Endometrium (tissue), 2 donors: Measurements from ENCODE around the gene HMCN2.
"Not testable (repeated sequence)": the region's sequence is repeated elsewhere in the genome, so short reads cannot be mapped to it uniquely, and the experiment has no call there.

ENCODE experiments used
- FAIRE-seq: peaks from 2 replicates; lab custom pipeline; 2012; peaks lifted over from hg19 to GRCh38; lab: Jason Lieb, UNC
- donor health status: control.
- donor health status: control.

HMCN2 gene

DNA sequence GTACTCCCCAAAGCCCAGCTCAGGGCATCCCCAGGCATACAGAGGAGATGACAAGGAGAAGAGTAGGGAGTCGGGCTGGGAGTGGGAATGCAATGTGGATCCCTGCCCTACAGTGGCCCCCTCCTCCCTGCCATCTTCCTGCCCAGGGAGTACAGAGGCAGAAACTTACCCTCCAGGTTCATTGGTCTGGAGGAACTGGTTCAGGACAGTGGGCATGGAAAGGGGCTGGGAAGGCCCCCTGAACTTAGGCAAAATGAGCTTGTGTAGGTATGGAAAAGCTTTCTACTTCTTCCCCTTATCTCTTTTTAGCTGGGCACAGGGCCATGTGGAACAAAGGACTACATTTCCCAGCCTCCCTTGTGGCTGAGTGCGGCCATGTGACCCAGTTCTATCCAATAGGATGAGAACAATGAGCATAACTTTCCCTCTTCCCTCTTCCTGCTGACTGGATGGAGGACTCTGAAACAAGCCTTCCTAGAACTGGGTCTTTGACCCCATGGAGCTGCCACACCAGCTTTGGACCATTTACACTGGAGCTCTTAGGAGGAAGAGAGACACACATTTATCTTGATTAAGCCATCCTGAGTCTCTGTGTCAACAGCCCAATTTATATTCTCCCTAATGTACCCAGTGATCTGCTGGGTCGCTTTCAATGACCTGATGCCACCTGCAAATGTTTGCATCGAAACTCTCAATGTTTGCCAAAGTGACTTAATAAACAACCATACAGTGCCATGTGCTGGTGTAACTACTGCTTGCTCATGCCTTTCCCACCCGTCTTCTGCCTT is 25.0 kb upstream of the HMCN2 start:
- no peak for FAIRE-seq

DNA sequence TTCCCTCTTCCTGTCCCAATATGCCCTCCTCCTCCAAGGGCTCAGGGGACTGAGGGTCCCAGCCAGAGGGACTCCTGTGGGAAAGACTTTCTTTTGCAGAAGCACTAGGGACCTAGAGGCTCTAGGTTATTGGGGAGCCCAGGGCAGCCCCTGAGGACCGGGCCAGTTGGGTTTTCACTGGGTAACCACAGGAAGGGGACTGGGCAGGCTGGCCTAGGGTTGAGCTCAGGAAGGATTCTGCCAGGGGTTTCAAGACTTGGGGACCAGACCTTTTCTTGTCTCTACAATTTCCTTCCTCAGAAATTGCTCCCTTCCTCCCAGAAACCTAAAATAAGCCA is 24.4 kb upstream of the HMCN2 start:
- FAIRE-seq, result no peak

DNA sequence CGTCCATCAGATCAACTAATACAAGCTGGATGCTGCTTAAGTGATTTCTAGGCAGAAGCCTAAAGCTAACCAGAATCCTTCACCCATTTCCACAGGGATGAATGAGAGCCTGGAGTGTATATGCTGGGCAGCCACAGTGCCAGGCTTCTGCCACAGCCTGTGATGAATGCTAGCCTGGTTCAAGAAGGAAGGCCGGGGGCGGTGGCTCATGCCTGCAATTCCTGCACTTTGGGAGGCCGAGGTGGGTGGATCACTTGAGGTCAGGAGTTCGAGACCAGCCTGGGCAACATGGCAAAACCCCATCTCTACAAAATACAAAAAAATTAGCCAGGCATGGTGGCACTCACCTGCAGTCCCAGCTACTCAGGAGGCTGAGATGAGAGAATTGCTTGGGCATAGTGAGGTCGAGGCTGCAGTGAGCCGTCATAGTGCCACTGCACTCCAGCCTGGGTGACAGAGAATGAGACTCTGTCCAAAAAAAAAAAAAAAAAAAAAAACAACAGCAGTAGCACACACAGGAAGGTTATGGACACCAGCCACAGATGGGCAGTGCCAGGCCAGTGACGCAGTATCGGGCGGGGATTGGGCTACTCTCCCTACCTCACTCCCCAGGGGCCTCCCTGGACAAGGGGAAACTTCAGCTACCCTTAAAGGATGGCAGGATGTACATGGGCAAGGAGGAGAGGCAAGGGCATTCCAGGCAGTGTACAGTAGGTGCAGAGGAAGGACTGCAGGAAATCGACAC is 23.1 kb upstream of the HMCN2 start:
- FAIRE-seq, result no peak

DNA sequence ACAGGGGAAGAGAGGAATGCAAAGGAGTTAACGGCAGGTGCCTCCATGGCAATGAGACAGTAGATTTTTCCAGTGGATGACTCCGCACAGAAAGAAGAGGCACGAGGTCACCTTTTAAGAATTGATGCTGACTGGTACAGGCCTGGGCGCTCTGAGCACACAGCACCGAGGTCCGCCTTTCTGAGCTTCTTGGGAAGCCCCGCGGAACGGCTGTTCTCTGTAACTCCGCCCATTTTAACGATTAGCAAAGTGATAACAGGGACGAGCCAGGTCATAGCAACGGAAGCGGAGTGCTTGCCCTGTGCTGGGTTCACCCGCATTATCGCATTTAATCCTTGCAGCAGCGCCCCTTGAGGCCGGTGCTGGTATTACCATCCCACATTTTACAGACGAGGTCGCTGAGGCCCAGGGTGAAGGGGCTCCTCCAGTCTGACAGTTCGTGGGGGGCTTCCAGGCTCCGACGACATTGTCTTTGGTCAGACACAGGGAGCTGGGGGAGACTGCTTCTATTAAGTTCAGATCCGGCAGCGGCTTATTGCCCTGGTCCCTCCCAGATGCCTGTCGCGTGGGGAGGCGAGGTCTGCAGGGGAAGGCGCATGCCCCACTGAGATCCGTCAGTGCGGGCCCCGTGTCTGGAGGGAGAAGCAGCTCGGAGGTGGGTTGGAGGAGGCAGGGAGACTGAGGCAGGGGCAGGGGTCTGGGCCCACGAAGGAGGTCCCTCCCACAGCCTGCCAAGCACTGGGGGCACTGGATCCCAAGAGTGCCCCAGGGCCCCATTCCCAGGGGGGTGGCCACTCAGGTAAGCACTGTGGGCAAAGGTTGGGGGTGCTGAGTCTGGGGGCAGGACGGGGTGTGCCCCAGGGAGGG is 22.3 kb upstream of the HMCN2 start:
- FAIRE-seq, result no peak

DNA sequence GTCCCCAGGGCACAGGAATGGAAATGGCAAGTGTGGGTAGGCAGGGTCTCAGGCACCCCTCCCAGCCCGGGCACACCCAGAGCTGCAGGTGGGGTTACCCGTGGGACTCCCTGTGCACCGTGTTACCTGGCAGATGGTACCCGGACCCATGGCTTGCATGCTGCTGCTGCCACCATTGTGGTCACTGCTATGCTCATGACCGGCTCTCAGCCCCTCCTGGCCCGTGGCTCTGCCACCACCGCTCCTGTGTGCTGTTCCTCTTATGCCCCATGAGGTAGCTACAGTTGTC is 21.7 kb upstream of the HMCN2 start:
- no peak for FAIRE-seq

DNA sequence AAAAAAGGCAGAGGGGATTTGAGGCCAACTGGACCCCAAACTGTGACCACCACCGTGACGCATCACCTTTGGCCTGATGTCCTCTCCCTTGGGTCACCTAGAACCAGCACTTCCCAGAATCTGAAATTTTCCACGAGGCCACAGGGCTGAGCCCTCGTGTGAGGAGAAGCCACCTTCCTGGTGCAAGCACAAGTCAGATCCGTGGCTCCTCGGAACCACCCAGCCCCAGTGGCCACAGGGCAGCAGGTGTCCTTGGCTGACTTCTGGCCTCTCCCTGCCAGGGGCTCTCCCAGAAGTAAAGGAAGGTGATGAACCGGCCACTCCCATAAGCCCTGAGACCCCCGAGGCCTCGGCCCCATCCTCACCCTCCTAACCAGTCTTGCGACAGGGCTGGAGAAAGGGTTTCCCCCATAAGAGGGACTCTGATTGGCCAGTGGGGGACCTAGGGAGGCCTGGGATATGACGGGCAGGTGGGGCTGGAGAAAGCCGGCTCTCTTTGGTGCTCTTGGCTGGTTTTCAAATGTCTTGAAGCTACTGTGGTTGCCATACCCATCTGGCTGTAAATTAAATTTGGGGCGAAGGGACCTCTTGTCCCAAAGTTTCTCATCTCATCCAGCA is 20.9 kb upstream of the HMCN2 start:
- FAIRE-seq, result no peak

DNA sequence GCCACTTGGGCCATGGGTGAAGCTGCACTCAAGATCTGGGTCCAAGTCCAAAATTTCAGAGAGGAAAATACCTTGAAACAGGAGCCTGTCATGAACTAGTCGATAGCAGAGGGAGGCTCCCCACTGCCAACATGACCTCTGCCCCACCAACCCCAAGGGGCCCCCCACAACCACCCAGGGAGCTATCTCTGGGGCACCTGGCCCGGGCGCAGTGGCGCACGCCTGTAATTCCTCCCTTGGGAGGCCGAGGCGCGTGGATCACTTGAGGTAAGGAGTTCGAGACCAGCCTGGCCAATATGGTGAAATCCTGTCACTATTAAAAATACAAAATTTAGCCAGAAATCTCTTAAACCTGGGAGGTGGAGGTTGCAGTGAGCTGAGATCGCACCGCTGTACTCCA is 20.1 kb upstream of the HMCN2 start:
- no peak for FAIRE-seq

DNA sequence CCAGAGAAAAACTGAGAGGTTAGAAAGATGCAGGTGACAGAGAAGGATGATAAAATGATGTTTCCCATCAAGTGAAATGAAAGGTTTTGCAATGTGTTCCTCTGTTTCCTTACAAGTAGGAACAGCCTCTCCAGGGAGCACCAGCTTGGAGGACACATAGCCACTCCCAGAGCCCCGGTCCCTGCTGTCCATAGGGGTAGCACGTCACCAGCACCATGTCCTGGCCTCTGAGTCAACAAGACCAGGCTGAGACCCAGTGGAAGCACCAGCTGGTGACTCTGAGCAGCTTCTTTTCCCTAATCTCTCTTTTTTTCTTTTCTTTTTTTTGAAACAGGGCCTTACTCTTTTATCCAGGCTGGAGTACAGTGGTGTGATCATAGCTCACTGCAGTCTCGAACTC is 19.4 kb upstream of the HMCN2 start:
- FAIRE-seq, result no peak

DNA sequence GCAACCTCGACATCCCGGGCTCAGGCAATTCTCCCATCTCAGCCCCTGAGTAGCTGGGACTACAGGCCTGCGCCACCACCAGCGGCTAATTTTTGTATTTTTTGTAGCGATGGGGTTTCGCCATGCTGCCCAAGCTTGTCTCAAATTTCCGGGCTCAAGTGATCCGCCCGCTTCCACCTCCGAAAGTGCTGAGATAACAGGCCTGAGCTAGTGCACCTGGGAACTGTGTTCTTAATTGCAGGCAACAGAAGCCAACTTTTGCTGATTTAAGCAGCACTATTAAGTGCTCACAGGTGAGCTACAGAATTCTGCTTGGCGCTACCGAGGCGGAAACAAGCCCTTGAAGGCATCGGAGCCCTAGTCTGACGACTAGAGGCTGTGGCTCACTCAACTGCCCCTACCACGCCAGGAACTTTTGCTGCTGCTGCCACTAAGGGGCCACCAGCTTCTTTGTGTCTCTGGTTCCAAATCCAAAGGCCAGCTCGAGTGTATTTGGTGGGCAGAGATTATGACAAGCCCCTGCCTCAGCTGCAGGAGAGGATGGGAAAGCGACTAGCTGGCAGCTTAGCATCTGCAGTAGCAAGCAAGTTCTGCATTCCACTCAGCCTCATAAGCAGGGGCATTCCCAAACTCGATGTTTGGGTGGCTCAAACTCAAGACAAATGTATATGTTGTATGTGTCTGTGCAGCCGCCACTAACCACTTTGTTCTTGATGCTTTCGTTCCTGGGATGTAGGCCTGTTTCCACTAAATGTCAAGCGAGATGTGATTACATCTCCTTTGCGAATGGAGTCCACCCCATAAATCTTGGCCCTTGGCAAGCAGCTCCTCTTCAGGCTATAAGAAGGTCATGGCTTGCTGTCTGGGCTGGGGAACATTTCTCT is 10.6 kb upstream of the HMCN2 start:
- no peak for FAIRE-seq

DNA sequence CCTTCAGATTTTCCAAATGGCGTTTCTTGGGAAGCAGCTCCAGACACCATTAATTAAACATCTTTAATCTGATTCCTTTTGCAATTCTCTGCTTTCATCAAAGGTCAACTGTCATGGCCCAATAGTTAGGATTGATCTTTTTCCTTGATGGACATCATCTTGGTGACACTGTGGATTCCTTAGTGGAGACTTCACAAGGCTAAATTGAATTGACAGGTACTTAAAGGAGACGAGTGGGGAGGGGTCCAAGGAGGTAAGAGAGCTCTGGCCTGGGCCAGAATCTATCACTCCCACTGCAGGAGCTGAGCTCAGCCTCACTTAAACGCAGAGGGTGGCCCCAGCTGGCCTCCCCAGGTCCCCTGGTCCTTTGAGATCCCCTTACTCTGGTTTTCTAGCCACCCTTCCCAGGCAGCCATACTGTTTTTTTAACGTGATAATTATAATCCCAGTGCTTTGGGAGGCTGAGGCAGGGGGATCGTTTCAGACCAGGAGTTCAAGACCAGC is 9.9 kb upstream of the HMCN2 start:
- no peak for FAIRE-seq

DNA sequence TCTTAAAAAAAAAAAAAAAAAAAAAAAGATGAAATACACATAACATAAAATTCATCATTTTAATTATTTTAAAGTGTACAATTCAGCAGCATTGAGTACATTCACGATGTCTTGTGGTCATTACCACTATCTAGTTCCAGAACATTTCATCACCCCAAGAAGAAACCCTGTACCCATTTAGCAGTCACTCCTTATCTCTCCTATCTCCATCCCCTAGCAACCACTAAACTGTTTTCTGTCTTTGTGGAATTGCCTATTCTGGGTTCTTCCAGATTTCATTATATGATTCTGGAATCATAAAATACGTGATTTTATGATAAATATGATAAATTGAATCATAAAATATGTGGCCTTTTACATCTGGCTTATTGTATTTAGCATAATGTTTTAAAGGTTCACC is 8.9 kb upstream of the HMCN2 start:
- no peak for FAIRE-seq

DNA sequence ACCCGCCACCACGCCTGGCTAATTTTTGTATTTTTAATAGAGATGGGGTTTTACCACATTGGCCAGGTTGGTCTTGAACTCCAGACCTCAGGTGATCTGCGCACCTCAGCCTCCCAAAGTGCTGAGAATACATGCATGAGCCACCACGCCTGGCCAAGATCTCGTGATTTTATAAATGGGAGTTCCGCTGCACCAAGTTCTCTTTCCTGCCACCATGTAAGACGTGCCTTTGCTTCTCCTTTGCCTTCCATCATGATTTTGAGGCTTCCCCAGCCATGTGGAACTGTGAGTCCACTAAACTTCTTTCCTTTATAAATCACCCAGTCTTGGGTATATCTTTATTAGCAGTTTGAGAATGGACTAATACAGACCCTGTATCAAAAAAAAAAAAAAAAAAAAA is 7.4 kb upstream of the HMCN2 start:
- FAIRE-seq, result not testable (repeated sequence)

DNA sequence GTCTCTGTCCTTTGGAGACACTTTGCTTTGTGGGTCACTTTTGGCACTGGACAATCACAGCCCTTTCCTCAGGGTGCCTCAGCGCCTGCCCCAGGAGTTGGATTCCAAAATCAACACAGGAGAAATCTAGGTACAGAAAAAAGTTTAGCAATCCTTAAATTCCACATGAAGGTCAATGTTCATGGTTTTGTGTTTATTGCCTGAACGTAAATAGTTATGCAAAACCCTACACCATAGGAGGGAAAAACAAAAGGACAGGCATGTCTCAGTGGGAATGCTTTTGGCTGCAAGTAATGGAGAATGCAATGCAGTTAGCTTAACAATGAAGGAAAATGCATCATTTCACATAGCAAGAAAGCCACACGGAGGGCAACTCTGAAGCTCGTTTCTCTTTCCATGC is 6.5 kb upstream of the HMCN2 start:
- no peak for FAIRE-seq

DNA sequence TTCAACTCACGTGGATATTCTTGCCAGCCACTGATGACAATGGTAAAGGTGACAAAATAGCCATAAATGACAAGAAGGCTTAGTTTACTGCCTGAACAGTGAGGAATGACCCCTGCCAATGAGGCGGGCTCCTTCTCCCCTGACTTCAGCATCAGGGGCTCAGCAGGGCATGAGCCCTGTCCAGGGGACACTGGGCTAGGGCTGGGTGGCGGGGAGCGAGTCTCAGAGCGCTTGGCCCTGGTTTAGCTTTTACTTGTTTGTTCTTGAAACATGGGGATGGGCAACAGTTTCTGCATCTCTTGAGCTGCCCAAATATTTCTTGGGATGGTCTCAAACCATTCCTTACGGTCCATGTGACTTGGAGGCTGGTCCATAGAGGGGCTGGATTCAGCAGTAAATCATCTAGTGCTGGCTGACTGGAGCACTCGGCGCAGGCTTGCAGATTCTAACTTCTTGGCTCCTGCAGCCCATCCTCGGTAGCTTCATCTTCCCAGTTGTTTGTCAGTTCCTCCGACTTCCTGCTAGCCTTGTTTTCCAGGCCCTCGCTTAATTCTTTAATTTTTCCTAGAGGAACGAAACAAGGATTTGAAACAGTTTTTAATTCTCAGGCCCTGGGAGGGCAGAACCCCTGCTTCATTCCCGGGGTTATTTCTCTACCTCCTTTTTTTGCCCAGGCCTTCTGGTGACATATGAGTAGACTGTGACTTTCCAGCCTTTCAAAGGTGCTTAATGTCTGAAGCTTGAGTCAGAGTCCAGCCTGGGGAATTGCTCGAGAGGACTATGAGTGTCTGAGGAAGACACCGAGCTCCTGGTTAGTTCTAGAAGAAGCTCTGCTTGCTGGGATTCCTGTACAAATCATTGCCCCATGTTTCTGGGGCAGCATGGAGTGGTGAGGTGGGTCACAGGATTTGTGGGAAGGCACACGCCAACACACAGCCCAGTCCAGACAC is 4.5 kb upstream of the HMCN2 start:
- no peak for FAIRE-seq

DNA sequence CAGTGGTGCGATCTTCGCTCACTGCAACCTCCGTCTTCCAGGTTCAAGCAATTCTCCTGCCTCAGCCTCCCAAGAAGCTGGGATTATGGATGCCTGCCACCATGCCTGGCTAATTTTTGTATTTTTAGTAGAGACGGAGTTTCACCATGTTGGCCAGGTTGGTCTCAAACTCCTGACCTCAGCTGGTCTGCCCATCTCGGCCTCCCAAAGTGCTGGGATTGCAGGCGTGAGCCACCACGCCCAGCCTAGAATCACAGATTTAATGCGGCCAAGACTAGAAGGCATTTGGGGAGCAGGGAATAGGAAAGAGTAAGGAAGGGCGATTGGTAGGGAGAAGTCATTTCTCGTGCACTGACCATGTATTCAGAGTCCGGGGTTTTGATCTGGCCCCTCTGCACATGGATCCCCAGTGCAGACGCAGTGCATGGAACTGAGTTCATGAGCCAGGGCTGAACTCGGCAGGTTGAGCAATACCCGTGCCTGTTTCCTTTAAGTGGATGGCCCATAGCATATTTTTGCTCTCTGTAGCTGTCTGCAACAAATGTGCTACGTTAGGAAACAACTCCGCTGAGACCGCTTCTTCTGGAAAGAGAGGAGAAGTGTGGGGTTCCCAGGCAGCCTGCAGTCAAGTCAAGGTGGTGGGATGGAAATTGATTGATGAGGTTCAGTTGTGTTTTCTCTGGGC is 3.4 kb upstream of the HMCN2 start:
- no peak for FAIRE-seq

DNA sequence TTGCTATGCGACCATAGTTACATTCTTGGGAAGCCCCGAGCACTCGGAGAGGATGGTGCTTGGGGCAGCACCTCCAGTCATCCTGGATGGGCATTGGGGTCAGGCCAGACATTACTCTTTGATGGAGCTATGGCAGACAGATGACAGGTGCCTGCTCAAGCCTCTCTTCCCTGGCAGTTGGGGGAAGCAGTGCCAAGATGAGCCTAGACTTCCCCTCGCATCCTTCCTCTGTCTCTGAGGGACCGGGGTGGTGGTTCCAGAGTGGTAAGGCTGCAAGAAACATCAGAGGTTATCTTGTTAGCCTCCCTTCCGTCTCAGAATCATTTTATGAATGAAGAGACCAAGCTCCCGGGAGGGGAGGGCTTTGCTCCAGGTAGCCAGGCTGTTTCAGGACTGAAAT is 2.8 kb upstream of the HMCN2 start:
- FAIRE-seq, result no peak

DNA sequence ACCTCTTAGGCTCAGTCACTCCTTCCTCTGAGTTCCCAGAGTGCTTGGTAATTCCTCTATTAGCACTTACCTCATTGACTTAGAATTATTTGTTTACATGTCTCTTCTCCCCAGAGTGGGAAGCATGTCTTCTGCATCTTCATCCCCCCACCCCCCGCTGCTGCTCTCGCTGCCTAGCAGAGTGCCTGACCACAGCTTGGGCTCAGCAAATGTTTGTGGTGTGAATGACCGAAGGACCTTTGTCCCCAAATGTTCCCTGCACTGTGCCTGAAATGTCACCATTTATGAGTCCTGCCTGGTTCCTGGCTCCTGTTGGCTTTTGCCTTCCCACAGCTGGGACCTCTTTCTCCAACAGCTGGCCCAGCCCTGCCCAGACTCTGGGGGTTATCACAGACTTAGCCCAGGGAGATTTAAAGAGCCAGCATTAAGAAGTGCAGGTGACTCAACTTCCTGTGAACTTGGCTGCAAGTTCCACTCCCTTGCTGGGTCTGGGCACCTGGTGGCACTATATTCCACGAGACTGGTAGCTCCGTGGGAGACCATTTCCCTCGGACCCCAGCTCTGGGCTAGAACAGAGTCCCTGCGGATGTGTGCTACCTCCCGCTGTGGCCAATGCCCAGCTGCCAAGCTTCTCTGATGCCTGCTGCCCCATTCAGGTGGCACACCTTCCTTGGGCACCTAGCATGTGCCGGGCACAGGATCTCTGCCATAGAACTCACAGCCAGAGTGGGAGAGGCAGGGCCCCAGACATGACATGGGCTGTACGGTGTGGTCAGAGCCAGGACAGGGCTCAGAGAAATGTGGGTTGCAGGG is 1.8 kb upstream of the HMCN2 start:
- FAIRE-seq, result no peak

DNA sequence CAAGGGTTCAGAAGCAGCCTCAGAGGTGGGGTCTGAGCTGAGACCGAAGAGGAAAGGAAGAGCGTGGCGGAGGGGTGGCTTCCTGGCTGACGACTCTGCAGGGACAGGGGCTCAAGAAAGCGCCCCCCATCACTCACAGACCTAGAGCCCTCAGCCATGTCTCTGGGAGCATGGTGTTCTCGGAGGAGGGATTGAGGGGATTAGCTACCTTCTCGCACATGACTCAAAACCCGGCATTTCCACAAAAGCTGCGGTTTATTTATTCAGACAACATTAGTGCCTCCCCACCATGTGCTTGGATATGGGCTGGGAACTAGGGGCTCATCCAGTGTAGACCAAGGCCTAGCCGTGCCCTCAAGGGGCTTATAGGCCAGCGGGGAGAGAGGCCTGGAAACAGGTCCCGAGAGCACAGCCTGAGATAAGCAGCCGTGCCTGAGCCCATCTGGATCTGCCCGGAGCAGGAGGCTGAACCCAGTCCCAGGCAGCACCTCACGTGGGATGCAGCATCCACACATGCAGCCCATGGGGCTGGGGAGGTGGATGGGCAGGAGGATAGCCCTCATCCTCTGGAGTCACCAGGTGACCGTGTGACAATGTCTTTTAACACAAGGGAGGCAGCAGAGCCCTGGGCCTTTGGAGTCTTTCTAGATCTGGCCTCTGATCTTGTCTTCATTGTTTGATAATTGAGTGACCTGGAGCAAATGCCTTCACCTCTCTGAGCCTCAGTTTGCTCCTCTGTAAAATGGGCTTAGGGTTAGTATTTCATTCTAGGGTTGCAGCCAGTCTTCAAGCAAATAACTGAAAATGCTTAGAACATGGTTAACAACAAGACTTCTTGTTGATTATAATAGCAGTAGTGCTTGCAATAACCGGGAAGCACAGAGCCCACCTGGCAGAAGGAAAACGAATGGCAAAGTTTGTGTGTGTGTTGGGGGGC is 878 bp upstream of the HMCN2 start:
- FAIRE-seq, result no peak
